D721Med (cell line): ENCODE measurements around the gene PRR5L.

Experiments
- DNase-seq: peaks from one replicate; pipeline ENCODE4 v3.0.0; 2011; ENCODE audit warnings: low spot score; ENCODE audit not compliant: insufficient read length
- FAIRE-seq: peaks from 2 replicates; lab custom pipeline; 2011; peaks lifted over from hg19 to GRCh38; lab: Jason Lieb, UNC
- CTCF ChIP-seq: IDR thresholded peaks from 2 replicates; pipeline ENCODE4 v1.5.1; 2012; ENCODE audit warnings: mild to moderate bottlenecking, control low read depth; ENCODE audit not compliant: insufficient read depth; ENCODE audit errors: missing control alignments

PRR5L gene

GRCh38 chr11:36376888-36377758 lies 81.0 kb downstream of the PRR5L start:
- FAIRE-seq, result no peak
- peak; percentile 58 for TF ChIP-seq CTCF
- DNase-seq, result no peak

- no peak for DNase-seq
- no peak for TF ChIP-seq CTCF
- FAIRE-seq, result peak; percentile 48
These were observed 81.9 kb downstream of the PRR5L start for GRCh38 chr11:36377759-36378564.

- DNase-seq, result no peak
These were observed 83.6 kb downstream of the PRR5L start for GRCh38 chr11:36379653-36380052.

GRCh38 chr11:36380296-36381014 lies 84.4 kb downstream of the PRR5L start:
- DNase-seq (no peak), FAIRE-seq (no peak)
- no peak for TF ChIP-seq CTCF

More at GRCh38 chr11:36379653-36380052, 83.6 kb downstream of the PRR5L start:
- no peak for FAIRE-seq
- TF ChIP-seq CTCF, result no peak

- DNase-seq (no peak), FAIRE-seq (no peak)
- no peak for TF ChIP-seq CTCF
These were observed 84.9 kb downstream of the PRR5L start for GRCh38 chr11:36381015-36381360.

- no peak for FAIRE-seq
- no peak for TF ChIP-seq CTCF
These were observed 87.1 kb downstream of the PRR5L start for GRCh38 chr11:36383195-36383594.

More at GRCh38 chr11:36383195-36383594, 87.1 kb downstream of the PRR5L start:
- no peak for DNase-seq
